H1 (cell line): ENCODE results near the gene STK33. TPM values are rescaled to one million over a fixed set of nuclear protein-coding genes. Genes with fewer than 3 reads are reported as not detected.
"Not testable (repeated sequence)": the region's sequence is repeated elsewhere in the genome, so short reads cannot be mapped to it uniquely, and the experiment has no call there.

Experiments used
- CTCF ChIA-PET: fragments of 300-600 bp; sonication (Branson Sonifier 250); formaldehyde crosslinking; loops from one replicate; lab custom pipeline; 2021; ENCODE audit not compliant: partially characterized antibody; lab: Charles Lee
- POLR2A ChIA-PET: fragments of 300-600 bp; sonication (Branson Sonifier 250); formaldehyde crosslinking; loops from one replicate; lab custom pipeline; 2021; ENCODE audit warnings: inconsistent platforms; ENCODE audit not compliant: partially characterized antibody; lab: Charles Lee
- DNase-seq, 2 experiments: peaks; one replicate each; pipeline versions ENCODE4 v3.0.0 to v3.0.0-alpha.2; 2010 to 2022; ENCODE audit warnings: low spot score in 2 of 2, low read depth in 1 of 2, mixed read lengths in 1 of 2
- FAIRE-seq: peaks from 2 replicates; lab custom pipeline; 2011; peaks lifted over from hg19 to GRCh38; lab: Jason Lieb, UNC
- H2AFZ ChIP-seq: 2 replicates; pipeline ENCODE4 v1.8.1; 2012; ENCODE audit warnings: low read length, inconsistent platforms
- H2AK5ac ChIP-seq: 2 replicates; pipeline ENCODE4 v1.6.1; 2013; ENCODE audit warnings: low read depth, low read length
- H2BK120ac ChIP-seq: replicated peaks from 2 replicates; pipeline ENCODE3; 2013; ENCODE audit warnings: low read depth, low read length, inconsistent platforms
- H2BK12ac ChIP-seq: 2 replicates; pipeline ENCODE4 v1.6.1; 2013; ENCODE audit warnings: low read depth, low read length
- H2BK15ac ChIP-seq: 2 replicates; pipeline ENCODE4 v1.6.1; 2013; ENCODE audit warnings: low read length
- H2BK20ac ChIP-seq: 2 replicates; pipeline ENCODE4 v1.6.1; 2013; ENCODE audit warnings: low read length
- H2BK5ac ChIP-seq: 2 replicates; pipeline ENCODE4 v1.6.1; 2013; ENCODE audit warnings: low read depth, low read length
- H3K14ac ChIP-seq: 2 replicates; pipeline ENCODE4 v1.6.1; 2013; ENCODE audit warnings: inconsistent platforms; ENCODE audit not compliant: insufficient read length
- H3K18ac ChIP-seq: 2 replicates; pipeline ENCODE4 v1.6.1; 2013; ENCODE audit warnings: low read length; ENCODE audit errors: extremely low read depth
- H3K23ac ChIP-seq: 2 replicates; pipeline ENCODE4 v1.6.1; 2013; ENCODE audit warnings: inconsistent platforms; ENCODE audit not compliant: insufficient read length
- H3K23me2 ChIP-seq: 2 replicates; pipeline ENCODE4 v1.6.1; 2013; ENCODE audit warnings: low read depth, low read length
- H3K27ac ChIP-seq: 2 replicates; pipeline ENCODE4 v1.6.1; 2011; ENCODE audit warnings: low read depth, low read length, inconsistent platforms
- H3K27me3 ChIP-seq, 4 experiments: replicated peaks in 1 of 4; 1 replicate in 1 of 4; 2 replicates in 3 of 4; pipeline versions ENCODE4 v1.6.1 to v1.8.1; 2011 to 2013; ENCODE audit warnings: low read length in 3 of 4, mild to moderate bottlenecking in 3 of 4, inconsistent platforms in 2 of 4, mixed read lengths in 2 of 4, moderate library complexity in 1 of 4; ENCODE audit not compliant: control insufficient read depth in 3 of 4, insufficient read depth in 3 of 4; ENCODE audit errors: extremely low read depth in 1 of 4
- H3K36me3 ChIP-seq, 4 experiments: 2 replicates each; pipeline versions ENCODE4 v1.6.1 to v1.8.1; 2011 to 2013; ENCODE audit warnings: mild to moderate bottlenecking in 4 of 4, low read length in 3 of 4, moderate library complexity in 2 of 4, control low read depth in 1 of 4, inconsistent platforms in 1 of 4; ENCODE audit not compliant: insufficient read depth in 4 of 4, control insufficient read depth in 2 of 4
- H3K4ac ChIP-seq: replicated peaks from 2 replicates; pipeline ENCODE3; 2013; ENCODE audit warnings: low read length, low read depth, mixed read lengths, inconsistent platforms; ENCODE audit not compliant: insufficient read length
- H3K4me1 ChIP-seq, 4 experiments: replicated peaks in 1 of 4; 1 replicate in 1 of 4; 2 replicates in 3 of 4; pipeline versions ENCODE4 v1.6.1 to v1.8.1; 2011 to 2013; ENCODE audit warnings: low read length in 3 of 4, inconsistent platforms in 2 of 4, mixed read lengths in 1 of 4; ENCODE audit not compliant: insufficient read depth in 4 of 4, control insufficient read depth in 3 of 4
- H3K4me2 ChIP-seq, 2 experiments: 2 replicates each; pipeline versions ENCODE4 v1.6.1 to v1.8.1; 2011 to 2013; ENCODE audit warnings: low read depth in 2 of 2, low read length in 2 of 2, control low read depth in 1 of 2, inconsistent platforms in 1 of 2, mild to moderate bottlenecking in 1 of 2; ENCODE audit not compliant: insufficient read depth in 1 of 2
- H3K4me3 ChIP-seq, 4 experiments: fragments of 200-600, 300-600 bp in 1 of 4; sonication (generic), shearing (Covaris generic), sonication (Bioruptor Twin) in 1 of 4; 2 replicates each; pipeline versions ENCODE4 v1.5.1 to v1.8.1; 2011 to 2016; ENCODE audit warnings: low read length in 4 of 4, low read depth in 3 of 4, control low read depth in 2 of 4, inconsistent platforms in 2 of 4, mild to moderate bottlenecking in 2 of 4, mixed read lengths in 1 of 4, moderate library complexity in 1 of 4; ENCODE audit not compliant: insufficient read depth in 2 of 4; ENCODE audit errors: extremely low read depth in 1 of 4
- H3K56ac ChIP-seq: replicated peaks from 2 replicates; pipeline ENCODE3; 2013; ENCODE audit warnings: low read depth, mild to moderate bottlenecking, mixed read lengths, low read length, inconsistent platforms; ENCODE audit not compliant: insufficient read length
- H3K79me1 ChIP-seq: 2 replicates; pipeline ENCODE4 v1.6.1; 2013; ENCODE audit warnings: low read depth, low read length, control low read depth
- H3K79me2 ChIP-seq, 2 experiments: 2 replicates each; pipeline versions ENCODE4 v1.6.1 to v1.8.1; 2012 to 2013; ENCODE audit warnings: low read length in 2 of 2, mild to moderate bottlenecking in 2 of 2, inconsistent platforms in 1 of 2; ENCODE audit not compliant: insufficient read depth in 2 of 2, control insufficient read depth in 1 of 2
- H3K9ac ChIP-seq, 4 experiments: replicated peaks in 1 of 4; 1 replicate in 1 of 4; 2 replicates in 3 of 4; pipeline versions ENCODE4 v1.6.1 to v1.8.1; 2011 to 2013; ENCODE audit warnings: low read depth in 3 of 4, low read length in 3 of 4, control low read depth in 2 of 4, mild to moderate bottlenecking in 2 of 4, moderate library complexity in 2 of 4, inconsistent platforms in 1 of 4; ENCODE audit errors: extremely low read depth in 1 of 4
- H3K9me3 ChIP-seq, 2 experiments: 2 replicates each; pipeline versions ENCODE4 v1.6.1 to v1.8.1; 2012 to 2013; ENCODE audit warnings: mild to moderate bottlenecking in 2 of 2, moderate library complexity in 2 of 2, control low read depth in 1 of 2, inconsistent platforms in 1 of 2, low read depth in 1 of 2, low read length in 1 of 2, mixed read lengths in 1 of 2; ENCODE audit not compliant: insufficient read depth in 2 of 2
- H4K20me1 ChIP-seq, 2 experiments: replicated peaks in 1 of 2; 2 replicates each; pipeline versions ENCODE3 to v1.8.1; 2011 to 2013; ENCODE audit warnings: inconsistent platforms in 2 of 2, low read length in 2 of 2, mild to moderate bottlenecking in 1 of 2; ENCODE audit not compliant: insufficient read depth in 2 of 2, control insufficient read depth in 1 of 2
- H4K5ac ChIP-seq: 2 replicates; pipeline ENCODE4 v1.6.1; 2013; ENCODE audit warnings: low read length, low read depth, mixed read lengths, inconsistent platforms; ENCODE audit not compliant: insufficient read length
- H4K8ac ChIP-seq: 2 replicates; pipeline ENCODE4 v1.8.0; 2013; ENCODE audit warnings: mild to moderate bottlenecking, moderate library complexity, low read length, inconsistent platforms; ENCODE audit not compliant: insufficient read depth; ENCODE audit errors: extremely low read depth
- H4K91ac ChIP-seq: replicated peaks from 2 replicates; pipeline ENCODE3; 2013; ENCODE audit warnings: low read length, mixed read lengths, inconsistent platforms; ENCODE audit not compliant: insufficient read length
- EZH2 ChIP-seq: fragments of 200-600 bp; sonication (generic); IDR thresholded peaks from 2 replicates; pipeline ENCODE4 v1.7.1; 2012; ENCODE audit warnings: low read depth, mild to moderate bottlenecking, moderate library complexity, low read length, inconsistent platforms; ENCODE audit not compliant: severe bottlenecking
- SP4 ChIP-seq: IDR thresholded peaks from 2 replicates; pipeline ENCODE4 v1.6.1; 2012; ENCODE audit warnings: low read length, inconsistent platforms
- WGBS, 2 experiments: shearing (Covaris generic) in 1 of 2; methylation state at CpG; one replicate each; pipeline versions ENCODE4 v1.1.6 to v1.1.7; 2013 to 2015; ENCODE audit warnings: low lambda C conversion rate in 2 of 2, mixed read lengths in 2 of 2, inconsistent platforms in 1 of 2, low coverage in 1 of 2, missing lambda C conversion rate in 1 of 2; ENCODE audit not compliant: insufficient replicate concordance in 2 of 2, insufficient coverage in 1 of 2, insufficient read length in 1 of 2; ENCODE audit errors: extremely low coverage in 1 of 2, missing lambda C conversion rate in 1 of 2; 5-methylcytosine and 5-hydroxymethylcytosine counted together
- polyA plus RNA-seq, 7 experiments: library from polyadenylated mRNA; depleted of rRNA in 3 of 7; stranded (reverse) in 5 of 7; unstranded in 2 of 7; fragments of >200 nt in 5 of 7; fragments of 200-250 nt in 2 of 7; gene quantifications; 1 replicate in 5 of 7; 2 replicates in 1 of 7; 4 replicates in 1 of 7; pipeline versions ENCODE4 v1.2.1 to v1.2.3, GENCODE V29; 2011 to 2013; ENCODE audit warnings: missing spikeins in 2 of 7, mixed read lengths in 2 of 7
- total RNA-seq: library from RNA; stranded (reverse); fragmentation: NEBNext Ultra II Directional; extraction: Animal tissue kit (Norgen Biotek cat#: 25700); gene quantifications from 2 replicates; pipeline ENCODE4 v1.2.1, GENCODE V29; 2021

The STK33 gene
- total and polyA plus RNA-seq, 2 of the 8 experiments (the other 6 are each of a cell fraction or from before 2014, with no cell fraction given): 8.8 to 25.1 TPM

- Histone ChIP-seq H3K4me1 (no peaks in the 10 kb centered on the region), H3K4me3 (no peak overlapping the region), H3K79me1 (no peaks in the 10 kb centered on the region), H2BK12ac (no peak overlapping the region), H3K18ac (no peak overlapping the region), H2BK5ac (no peak overlapping the region), H4K8ac (no peak overlapping the region), H3K9me3 (no peaks in the 10 kb centered on the region), H4K5ac (no peak overlapping the region), H3K9ac (no peak overlapping the region), H4K91ac (no peak overlapping the region), H3K36me3 (no peaks in the 10 kb centered on the region), H4K20me1 (no peaks in the 10 kb centered on the region), H3K23me2 (no peaks in the 10 kb centered on the region), H3K23ac (no peak overlapping the region), H3K27me3 (no peaks in the 10 kb centered on the region), H3K27ac (no peak overlapping the region), H3K4me2 (no peak overlapping the region), H2BK20ac (no peak overlapping the region), H2BK15ac (no peak overlapping the region), H2AK5ac (no peak overlapping the region), H3K56ac (no peak overlapping the region), H3K14ac (no peak overlapping the region), H3K4ac (no peak overlapping the region), H2BK120ac (no peak overlapping the region), H2AFZ (no peak overlapping the region), H3K79me2 (no peaks in the 10 kb centered on the region)
- FAIRE-seq (no peak), DNase-seq (no peak)
- WGBS, 2 experiments: 95% methylated on average over 2 of the region's 2 CpGs; no CpG with 5 or more reads in 1 of the 2 experiments
- POLR2A ChIA-PET: no interaction called here
- TF ChIP-seq SP4: no peak
- no peak for TF ChIP-seq EZH2
- CTCF ChIA-PET: no interaction called here
These were observed 116.9 kb downstream of the STK33 start for GRCh38 chr11:8477151-8477550.

GRCh38 chr11:8467806-8468205, 126.2 kb downstream of the STK33 start:
- Histone ChIP-seq H3K36me3 (peaks cover 0 to 14% (median 4%) of the 10 kb centered on the region in 4 experiments; a peak in 3 of 8 replicates), H3K9me3 (peaks cover 19 to 21% of the 10 kb centered on the region in 2 experiments)
- H3K4ac ChIP-seq, H3K14ac ChIP-seq, CTCF ChIA-PET, H4K20me1 ChIP-seq, H2BK12ac ChIP-seq, H2AK5ac ChIP-seq, H3K27ac ChIP-seq, H2BK120ac ChIP-seq, H3K56ac ChIP-seq, H4K8ac ChIP-seq, H2BK5ac ChIP-seq, H3K4me3 ChIP-seq, H2BK20ac ChIP-seq, H4K91ac ChIP-seq, H2BK15ac ChIP-seq, H3K23ac ChIP-seq, H3K27me3 ChIP-seq, H3K4me2 ChIP-seq, DNase-seq, H3K4me1 ChIP-seq, H4K5ac ChIP-seq, H2AFZ ChIP-seq, H3K18ac ChIP-seq, H3K79me2 ChIP-seq, H3K9ac ChIP-seq, FAIRE-seq, POLR2A ChIA-PET, H3K23me2 ChIP-seq, H3K79me1 ChIP-seq: not testable (repeated sequence)
- 81% methylated on average over 5 of the region's 5 CpGs; no CpG with 5 or more reads in 1 of the 2 experiments for WGBS, 2 experiments
